ENCODE measurements around the gene MBD2.

The MBD2 gene

GRCh38 chr18:54109131-54109683 is 115.3 kb downstream of the MBD2 start:
- no peak for DNase-seq

- DNase-seq: no peak
These were observed 122.3 kb downstream of the MBD2 start for GRCh38 chr18:54102123-54102522.
